Neuronal stem cell (in vitro differentiated cells): ENCODE measurements around the gene PRKCB.

Source experiments
- DNase-seq: peaks from one replicate; pipeline ENCODE4 v3.0.0-alpha.2; 2013; ENCODE audit warnings: low spot score
- H2AFZ ChIP-seq: one replicate; pipeline ENCODE4 v1.6.1; 2013; ENCODE audit warnings: mild to moderate bottlenecking, low read length, inconsistent platforms
- H2AK5ac ChIP-seq: 2 replicates; pipeline ENCODE4 v1.6.1; 2013; ENCODE audit warnings: low read depth, mild to moderate bottlenecking, inconsistent platforms, low read length, moderate library complexity, mixed read lengths
- H2BK120ac ChIP-seq: 2 replicates; pipeline ENCODE4 v1.6.1; 2013; ENCODE audit warnings: low read depth, mild to moderate bottlenecking, inconsistent platforms, low read length, moderate library complexity, mixed read lengths
- H2BK12ac ChIP-seq: one replicate; pipeline ENCODE4 v1.6.1; 2013; ENCODE audit warnings: low read length, inconsistent platforms
- H2BK15ac ChIP-seq: 2 replicates; pipeline ENCODE4 v1.6.1; 2013; ENCODE audit warnings: mild to moderate bottlenecking, low read length, inconsistent platforms, mixed read lengths
- H2BK5ac ChIP-seq: one replicate; pipeline ENCODE4 v1.6.1; 2013; ENCODE audit warnings: inconsistent platforms, mild to moderate bottlenecking, low read length, moderate library complexity
- H3K14ac ChIP-seq: one replicate; pipeline ENCODE4 v1.6.1; 2013; ENCODE audit warnings: low read length, inconsistent platforms
- H3K18ac ChIP-seq: 2 replicates; pipeline ENCODE4 v1.6.1; 2013; ENCODE audit warnings: low read length, inconsistent platforms
- H3K23ac ChIP-seq: 2 replicates; pipeline ENCODE4 v1.6.1; 2013; ENCODE audit warnings: low read depth, mild to moderate bottlenecking, mixed read lengths, low read length, inconsistent platforms; ENCODE audit not compliant: poor library complexity
- H3K27ac ChIP-seq: replicated peaks from 3 replicates; pipeline ENCODE4 v1.5.1; 2013; ENCODE audit warnings: low read length, inconsistent platforms
- H3K27me3 ChIP-seq, 3 experiments: 2 replicates each; pipeline ENCODE4 v1.6.1; 2013; ENCODE audit warnings: low read length in 3 of 3, mild to moderate bottlenecking in 2 of 3, inconsistent platforms in 1 of 3, low read depth in 1 of 3, mixed read lengths in 1 of 3, moderate library complexity in 1 of 3; ENCODE audit not compliant: control insufficient read depth in 3 of 3, insufficient read depth in 3 of 3
- H3K36me3 ChIP-seq, 2 donors: replicated peaks in 1 of 2; 2 replicates each; pipeline ENCODE4 v1.6.1; 2013; ENCODE audit warnings: low read length in 2 of 2; ENCODE audit not compliant: control insufficient read depth in 2 of 2, insufficient read depth in 2 of 2
- H3K4ac ChIP-seq: 2 replicates; pipeline ENCODE4 v1.6.1; 2013; ENCODE audit warnings: inconsistent platforms, mild to moderate bottlenecking, low read length, moderate library complexity
- H3K4me1 ChIP-seq, 2 donors: 1 replicate in 1 of 2; 2 replicates in 1 of 2; pipeline ENCODE4 v1.6.1; 2013; ENCODE audit warnings: low read length in 2 of 2, low read depth in 1 of 2; ENCODE audit not compliant: control insufficient read depth in 2 of 2, insufficient read depth in 1 of 2
- H3K4me2 ChIP-seq: one replicate; pipeline ENCODE4 v1.6.1; 2013; ENCODE audit warnings: mild to moderate bottlenecking, low read length, inconsistent platforms; ENCODE audit not compliant: insufficient read depth, poor library complexity, severe bottlenecking
- H3K4me3 ChIP-seq, 2 donors: 2 replicates each; pipeline ENCODE4 v1.5.1; 2013; ENCODE audit warnings: low read length in 2 of 2, mild to moderate bottlenecking in 2 of 2, inconsistent platforms in 1 of 2, moderate library complexity in 1 of 2
- H3K79me1 ChIP-seq: one replicate; pipeline ENCODE4 v1.6.1; 2013; ENCODE audit warnings: low read depth, mild to moderate bottlenecking, inconsistent platforms, low read length, moderate library complexity
- H3K9ac ChIP-seq: one replicate; pipeline ENCODE4 v1.6.1; 2013; ENCODE audit warnings: mild to moderate bottlenecking, low read depth, low read length, inconsistent platforms; ENCODE audit not compliant: poor library complexity
- H3K9me3 ChIP-seq, 2 donors: replicated peaks in 1 of 2; 2 replicates each; pipeline versions ENCODE3 to v1.6.1; 2013; ENCODE audit warnings: low read length in 2 of 2, mild to moderate bottlenecking in 2 of 2, inconsistent platforms in 1 of 2, low read depth in 1 of 2, mixed read lengths in 1 of 2, moderate library complexity in 1 of 2; ENCODE audit not compliant: control insufficient read depth in 2 of 2, insufficient read depth in 1 of 2
- H4K8ac ChIP-seq: one replicate; pipeline ENCODE4 v1.6.1; 2013; ENCODE audit warnings: low read depth, mild to moderate bottlenecking, inconsistent platforms, low read length, moderate library complexity
- H4K91ac ChIP-seq: one replicate; pipeline ENCODE4 v1.6.1; 2013; ENCODE audit warnings: low read length, low read depth, mild to moderate bottlenecking, inconsistent platforms; ENCODE audit not compliant: poor library complexity
- WGBS, 2 donors: extraction: QIAGEN DNeasy Blood & Tissue Kit; methylation state at CpG; one replicate each; pipeline ENCODE4 v1.1.7; 2013; ENCODE audit warnings: missing lambda C conversion rate in 2 of 2, mixed read lengths in 1 of 2; ENCODE audit not compliant: insufficient read length in 2 of 2, insufficient replicate concordance in 1 of 2; ENCODE audit errors: extremely low coverage in 2 of 2; 5-methylcytosine and 5-hydroxymethylcytosine counted together

The PRKCB gene

GRCh38 chr16:23991066-23991465 lies 155.3 kb downstream of the PRKCB start:
- Histone ChIP-seq H2BK120ac (no peak overlapping the region), H2BK12ac (no peak overlapping the region), H3K9ac (no peak overlapping the region), H2AK5ac (no peak overlapping the region), H3K27ac (no peak overlapping the region), H3K23ac (no peak overlapping the region), H3K4me1 (no peaks in the 10 kb centered on the region), H3K14ac (no peak overlapping the region), H3K4me2 (no peak overlapping the region), H2AFZ (no peak overlapping the region), H3K9me3 (no peaks in the 10 kb centered on the region), H3K4me3 (no peak overlapping the region), H4K8ac (no peak overlapping the region), H3K27me3 (no peaks in the 10 kb centered on the region), H2BK5ac (no peak overlapping the region), H3K18ac (no peak overlapping the region), H2BK15ac (no peak overlapping the region), H4K91ac (no peak overlapping the region), H3K36me3 (no peaks in the 10 kb centered on the region), H3K79me1 (no peaks in the 10 kb centered on the region), H3K4ac (no peak overlapping the region)
- DNase-seq = no peak

GRCh38 chr16:23994615-23995014 lies 158.8 kb downstream of the PRKCB start:
- Histone ChIP-seq H3K27ac (no peak overlapping the region), H3K79me1 (no peaks in the 10 kb centered on the region), H3K4me2 (no peak overlapping the region), H3K9ac (no peak overlapping the region), H2BK15ac (no peak overlapping the region), H4K91ac (no peak overlapping the region), H3K4me1 (no peaks in the 10 kb centered on the region), H3K14ac (no peak overlapping the region), H3K9me3 (no peaks in the 10 kb centered on the region), H2AK5ac (no peak overlapping the region), H2BK120ac (no peak overlapping the region), H2BK5ac (no peak overlapping the region), H3K4me3 (no peak overlapping the region), H4K8ac (no peak overlapping the region), H3K27me3 (no peaks in the 10 kb centered on the region), H3K18ac (no peak overlapping the region), H3K4ac (no peak overlapping the region), H2AFZ (no peak overlapping the region), H2BK12ac (no peak overlapping the region), H3K23ac (no peak overlapping the region), H3K36me3 (no peaks in the 10 kb centered on the region)
- no CpG with 5 or more reads among the region's 1 CpG for WGBS, 2 donors
- no peak for DNase-seq

GRCh38 chr16:23996258-23996955 lies 160.6 kb downstream of the PRKCB start:
- no CpG with 5 or more reads among the region's 4 CpGs for WGBS, 2 donors
- H3K9ac ChIP-seq = no peak overlapping the region
- H3K27ac ChIP-seq = no peak overlapping the region
- no peak overlapping the region for H2BK15ac ChIP-seq
- no peak overlapping the region for H4K8ac ChIP-seq
- H2BK12ac ChIP-seq = no peak overlapping the region
- H3K9me3 ChIP-seq = no peaks in the 10 kb centered on the region
- no peak overlapping the region for H4K91ac ChIP-seq
- H2BK5ac ChIP-seq = no peak overlapping the region
- H3K27me3 ChIP-seq = no peaks in the 10 kb centered on the region
- no peaks in the 10 kb centered on the region for H3K4me1 ChIP-seq
- H3K4ac ChIP-seq = no peak overlapping the region
- DNase-seq = no peak
- no peak overlapping the region for H3K4me3 ChIP-seq
- no peaks in the 10 kb centered on the region for H3K36me3 ChIP-seq
- no peak overlapping the region for H2BK120ac ChIP-seq
- H2AK5ac ChIP-seq = no peak overlapping the region
- H3K18ac ChIP-seq = no peak overlapping the region
- H3K4me2 ChIP-seq = no peak overlapping the region
- no peak overlapping the region for H3K23ac ChIP-seq
- no peaks in the 10 kb centered on the region for H3K79me1 ChIP-seq
- H2AFZ ChIP-seq = no peak overlapping the region
- H3K14ac ChIP-seq = no peak overlapping the region

GRCh38 chr16:23998771-23999170 lies 163.0 kb downstream of the PRKCB start:
- no peak overlapping the region for H3K4me3 ChIP-seq
- H3K79me1 ChIP-seq = no peaks in the 10 kb centered on the region
- H3K4me1 ChIP-seq = no peaks in the 10 kb centered on the region
- H2BK5ac ChIP-seq = no peak overlapping the region
- H3K9ac ChIP-seq = no peak overlapping the region
- no peaks in the 10 kb centered on the region for H3K36me3 ChIP-seq
- no peak for DNase-seq
- H2BK12ac ChIP-seq = no peak overlapping the region
- no peaks in the 10 kb centered on the region for H3K9me3 ChIP-seq
- H2BK15ac ChIP-seq = no peak overlapping the region
- H3K23ac ChIP-seq = no peak overlapping the region
- H3K14ac ChIP-seq = no peak overlapping the region
- no peak overlapping the region for H2BK120ac ChIP-seq
- no peak overlapping the region for H2AFZ ChIP-seq
- no peak overlapping the region for H3K4me2 ChIP-seq
- no peak overlapping the region for H4K91ac ChIP-seq
- H4K8ac ChIP-seq = no peak overlapping the region
- H3K27ac ChIP-seq = no peak overlapping the region
- no peak overlapping the region for H3K4ac ChIP-seq
- no peaks in the 10 kb centered on the region for H3K27me3 ChIP-seq
- no peak overlapping the region for H2AK5ac ChIP-seq
- no peak overlapping the region for H3K18ac ChIP-seq
